Measurements from ENCODE around the gene CEP192. TPM values are rescaled to one million over a fixed set of nuclear protein-coding genes. Genes with fewer than 3 reads are reported as not detected.
A peak's percentile ranks its signal among the peaks of the same experiment; 100 is the strongest.

CEP192 gene
- polyA plus RNA-seq, 3 donors: 3.0 to 29.6 (median 3.7) TPM

DNA sequence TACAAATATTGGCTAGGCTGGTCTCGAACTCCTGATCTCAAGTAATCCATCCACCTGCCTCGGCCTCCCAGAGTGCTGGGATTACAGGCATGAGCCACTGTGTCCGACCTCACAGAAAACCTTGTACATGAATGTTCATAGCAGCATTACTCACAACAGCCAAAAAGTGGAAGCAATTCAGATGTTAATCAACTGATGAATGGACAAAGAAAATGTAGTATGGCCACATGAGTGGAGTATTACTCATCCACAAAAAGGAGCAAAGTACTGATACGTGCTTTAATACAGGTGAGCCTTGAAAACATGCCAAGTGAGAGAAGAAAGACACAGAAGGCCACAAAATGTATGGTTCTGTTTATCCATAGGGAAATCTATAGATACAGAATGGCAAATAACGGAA is 20.6 kb downstream of the CEP192 start:
- Histone ChIP-seq H3K4me3 (replicated peaks in 1 of 3; ENCODE audit: low read depth in 2 of 3, low read length in 3 of 3) (no peak overlapping the region), H2AFZ (ENCODE audit: insufficient read depth, low read depth, low read length, poor library complexity, severe bottlenecking) (no peak overlapping the region), H3K9me3 (replicated peaks in 1 of 2; ENCODE audit: control insufficient read depth in 1 of 2, insufficient read depth in 1 of 2, low read length in 2 of 2) (no peaks in the 10 kb centered on the region), H3K27me3 (ENCODE audit: control insufficient read depth in 2 of 2, insufficient read depth in 2 of 2, low read length in 2 of 2) (no peaks in the 10 kb centered on the region), H3K9ac (ENCODE audit: insufficient read depth, low read length, poor library complexity, severe bottlenecking) (no peak overlapping the region), H3K4me1 (ENCODE audit: control insufficient read depth in 1 of 2, insufficient read depth in 2 of 2, low read length in 2 of 2) (peaks cover 3 to 7% of the 10 kb centered on the region in 2 donors), H3K27ac (ENCODE audit: low read depth in 1 of 2, low read length in 2 of 2) (no peak overlapping the region), H3K36me3 (replicated peaks in 1 of 2; ENCODE audit: control insufficient read depth in 1 of 2, insufficient read depth in 2 of 2, low read length in 2 of 2) (peaks cover 76 to 98% of the 10 kb centered on the region in 2 donors), H4K20me1 (ENCODE audit: insufficient read depth, low read length) (peaks cover 12% of the 10 kb centered on the region), H3K4me2 (replicated peaks; ENCODE audit: extremely low read depth, low read length, poor library complexity, severe bottlenecking) (no peak overlapping the region), H3K79me2 (ENCODE audit: insufficient read depth, low read length) (peaks cover 20% of the 10 kb centered on the region)
- no peak overlapping the region for H3K4me3 Mint-ChIP-seq
- H3K27me3 Mint-ChIP-seq (ENCODE audit: low read depth in 3 of 3): no peaks in the 10 kb centered on the region
- TF ChIP-seq, protein P1, sequence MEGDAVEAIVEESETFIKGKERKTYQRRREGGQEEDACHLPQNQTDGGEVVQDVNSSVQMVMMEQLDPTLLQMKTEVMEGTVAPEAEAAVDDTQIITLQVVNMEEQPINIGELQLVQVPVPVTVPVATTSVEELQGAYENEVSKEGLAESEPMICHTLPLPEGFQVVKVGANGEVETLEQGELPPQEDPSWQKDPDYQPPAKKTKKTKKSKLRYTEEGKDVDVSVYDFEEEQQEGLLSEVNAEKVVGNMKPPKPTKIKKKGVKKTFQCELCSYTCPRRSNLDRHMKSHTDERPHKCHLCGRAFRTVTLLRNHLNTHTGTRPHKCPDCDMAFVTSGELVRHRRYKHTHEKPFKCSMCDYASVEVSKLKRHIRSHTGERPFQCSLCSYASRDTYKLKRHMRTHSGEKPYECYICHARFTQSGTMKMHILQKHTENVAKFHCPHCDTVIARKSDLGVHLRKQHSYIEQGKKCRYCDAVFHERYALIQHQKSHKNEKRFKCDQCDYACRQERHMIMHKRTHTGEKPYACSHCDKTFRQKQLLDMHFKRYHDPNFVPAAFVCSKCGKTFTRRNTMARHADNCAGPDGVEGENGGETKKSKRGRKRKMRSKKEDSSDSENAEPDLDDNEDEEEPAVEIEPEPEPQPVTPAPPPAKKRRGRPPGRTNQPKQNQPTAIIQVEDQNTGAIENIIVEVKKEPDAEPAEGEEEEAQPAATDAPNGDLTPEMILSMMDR (IDR thresholded peaks at IDR 0.05): no peak
- no peak for DNase-seq
- peaks cover 73 to 84% of the 10 kb centered on the region in 2 donors for H3K36me3 Mint-ChIP-seq
- H3K27ac Mint-ChIP-seq: no peak overlapping the region
- peaks cover 8% of the 10 kb centered on the region for H3K4me1 Mint-ChIP-seq
- intact Hi-C loops (cut with micrococcal nuclease): no loop called here
- H3K9me3 Mint-ChIP-seq: no peaks in the 10 kb centered on the region
- WGBS (ENCODE audit: insufficient coverage): 100% methylated on average over 1 of the region's 5 CpGs

DNA sequence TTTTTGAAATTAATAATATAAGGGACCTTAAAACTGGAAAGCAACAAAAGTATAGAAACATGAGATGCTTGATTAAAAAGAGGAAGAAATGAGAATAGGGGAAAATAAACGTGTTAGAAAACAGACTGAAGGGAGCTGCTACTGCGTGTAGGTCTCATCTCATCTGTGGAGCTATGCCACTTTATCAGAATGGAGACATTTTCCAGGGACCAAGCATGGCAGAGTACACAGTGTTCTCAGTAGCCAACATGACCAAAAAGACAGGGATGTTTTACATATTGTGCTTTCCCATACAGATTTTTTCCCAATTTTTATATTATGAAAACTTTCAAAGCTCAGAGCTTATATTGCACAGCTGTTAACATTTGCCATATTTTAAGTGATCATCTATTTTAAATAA is 23.1 kb downstream of the CEP192 start:
- H3K4me3 ChIP-seq (replicated peaks in 1 of 3; ENCODE audit: low read depth in 2 of 3, low read length in 3 of 3): no peak overlapping the region
- no peaks in the 10 kb centered on the region for H3K79me2 ChIP-seq (ENCODE audit: insufficient read depth, low read length)
- Mint-ChIP-seq H3K4me3 (no peak overlapping the region), H3K27me3 (ENCODE audit: low read depth in 3 of 3) (no peaks in the 10 kb centered on the region), H3K27ac (peak overlapping the region in 1 of 7 donors; percentile 37), H3K4me1 (no peaks in the 10 kb centered on the region), H3K36me3 (peaks cover 78 to 94% of the 10 kb centered on the region in 2 donors), H3K9me3 (no peaks in the 10 kb centered on the region)
- no peak overlapping the region for H2AFZ ChIP-seq (ENCODE audit: insufficient read depth, low read depth, low read length, poor library complexity, severe bottlenecking)
- no peak overlapping the region for H3K4me2 ChIP-seq (replicated peaks; ENCODE audit: extremely low read depth, low read length, poor library complexity, severe bottlenecking)
- no peak overlapping the region for H3K27ac ChIP-seq (ENCODE audit: low read depth in 1 of 2, low read length in 2 of 2)
- H4K20me1 ChIP-seq (ENCODE audit: insufficient read depth, low read length): peaks cover 8% of the 10 kb centered on the region
- DNase-seq: no peak
- H3K9ac ChIP-seq (ENCODE audit: insufficient read depth, low read length, poor library complexity, severe bottlenecking): no peak overlapping the region
- intact Hi-C loops (cut with micrococcal nuclease): no loop called here
- H3K9me3 ChIP-seq (replicated peaks in 1 of 2; ENCODE audit: control insufficient read depth in 1 of 2, insufficient read depth in 1 of 2, low read length in 2 of 2): no peaks in the 10 kb centered on the region
- no peaks in the 10 kb centered on the region for H3K4me1 ChIP-seq (ENCODE audit: control insufficient read depth in 1 of 2, insufficient read depth in 2 of 2, low read length in 2 of 2)
- TF ChIP-seq, protein P1 (IDR thresholded peaks at IDR 0.05): no peak
- H3K36me3 ChIP-seq (replicated peaks in 1 of 2; ENCODE audit: control insufficient read depth in 1 of 2, insufficient read depth in 2 of 2, low read length in 2 of 2): peaks cover 90 to 100% of the 10 kb centered on the region in 2 donors
- no peaks in the 10 kb centered on the region for H3K27me3 ChIP-seq (ENCODE audit: control insufficient read depth in 2 of 2, insufficient read depth in 2 of 2, low read length in 2 of 2)
- 79% methylated on average over 2 of the region's 2 CpGs for WGBS (ENCODE audit: insufficient coverage)
